HG03521 (cell line): ENCODE data around the gene NCK1.
A peak's percentile ranks its signal among the peaks of the same experiment; 100 is the strongest.

Experiments used
- ATAC-seq: cut with Tn5 transposase; IDR thresholded peaks from one replicate; pipeline ENCODE4 v1.9.1; 2021; ENCODE audit warnings: mild to moderate bottlenecking, moderate library complexity; ENCODE audit not compliant: unreplicated experiment

NCK1 gene

GRCh38 chr3:136861890-136862616, at the start of gene NCK1:
Gene NCK1 (plus strand): TSS chr3:136862208. CDS start chr3:136928002, 65,794 bp downstream.
- ATAC-seq, result peak; percentile 96

DNA sequence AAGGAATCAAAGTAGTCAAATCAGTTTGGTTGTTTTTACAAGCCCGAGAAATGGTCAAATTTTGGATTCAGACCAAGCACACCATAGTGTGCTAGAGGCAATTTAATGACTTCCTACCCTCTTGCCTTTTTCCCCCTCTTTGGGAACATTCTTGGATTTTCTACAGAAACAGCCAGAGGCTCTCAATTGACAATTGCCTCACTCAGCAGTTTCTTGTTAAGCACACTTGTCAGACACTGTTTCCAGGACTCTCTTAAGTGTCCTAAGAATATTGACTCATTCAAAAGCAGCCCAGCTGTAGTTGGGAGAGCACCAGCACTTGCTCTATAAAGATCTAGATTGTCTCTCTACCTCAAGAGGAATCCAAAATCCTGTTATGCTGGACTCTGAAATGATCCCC, 44.6 kb upstream of the NCK1 start:
- ATAC-seq, result no peak

- no peak for ATAC-seq
These were observed 43.7 kb upstream of the NCK1 start for GRCh38 chr3:136818191-136818768.

DNA sequence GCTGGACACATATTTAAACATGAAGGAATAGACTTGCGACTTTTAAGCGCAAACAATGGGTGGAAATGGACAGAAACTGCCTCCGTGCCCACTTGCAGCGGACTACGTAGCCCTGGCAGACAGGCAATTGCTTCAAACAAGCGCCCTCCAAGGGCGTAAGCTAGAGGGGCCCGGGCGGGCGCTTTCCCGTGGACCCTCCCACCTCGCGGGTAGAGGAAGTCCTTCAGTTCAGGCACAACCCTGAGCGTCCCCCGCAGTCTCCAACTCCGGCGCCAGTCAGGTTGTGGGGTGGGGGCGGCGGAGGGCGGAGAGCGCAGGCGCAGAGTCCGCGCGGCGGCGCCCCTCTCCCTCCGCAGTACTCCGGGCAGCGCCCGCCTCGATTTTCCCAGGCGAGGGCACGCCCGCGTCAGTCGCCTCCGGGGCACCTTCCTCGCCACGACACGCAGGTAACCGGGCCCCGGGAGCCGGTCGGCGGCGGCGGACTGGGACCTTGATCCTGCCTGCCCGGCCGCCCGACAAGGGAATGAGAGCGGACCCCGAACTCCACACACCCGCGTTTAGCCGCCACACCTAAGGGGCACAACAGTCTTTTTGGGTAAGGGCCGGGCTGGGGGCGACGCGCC, 43.1 kb upstream of the NCK1 start, which contains the start of gene SLC35G2:
TSS of gene SLC35G2 (plus strand) at position 358 of the 623 bp plus-strand sequence. CDS start 35,335 bp downstream, outside the sequence.
- ATAC-seq, result no peak

- ATAC-seq, result no peak
These were observed 42.6 kb upstream of the NCK1 start for GRCh38 chr3:136819392-136819730.

- ATAC-seq, result no peak
These were observed 42.0 kb upstream of the NCK1 start for GRCh38 chr3:136819731-136820679.

DNA sequence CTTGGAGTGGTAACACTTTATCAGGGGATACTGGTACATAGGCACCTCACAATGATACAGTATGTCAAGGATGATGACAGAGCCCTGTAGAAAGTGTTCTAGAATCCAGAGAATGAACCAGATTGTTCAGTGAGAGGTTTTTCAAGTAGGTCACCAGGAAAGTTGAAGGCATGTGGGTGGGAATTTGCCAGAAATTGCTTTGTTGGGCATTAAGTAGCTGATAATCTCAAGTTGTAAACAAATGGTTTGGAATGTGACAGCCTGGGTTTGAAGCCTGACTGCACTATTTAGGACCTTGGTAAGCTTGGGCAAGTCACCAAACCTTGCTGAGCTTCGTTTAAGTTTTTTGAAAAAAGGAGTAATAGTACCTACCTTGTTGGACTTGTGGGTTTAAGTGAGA, 30.5 kb upstream of the NCK1 start:
- ATAC-seq, result no peak

- no peak for ATAC-seq
These were observed 26.8 kb upstream of the NCK1 start for GRCh38 chr3:136835089-136835812.

GRCh38 chr3:136835813-136836510, 26.0 kb upstream of the NCK1 start:
- ATAC-seq, result no peak

DNA sequence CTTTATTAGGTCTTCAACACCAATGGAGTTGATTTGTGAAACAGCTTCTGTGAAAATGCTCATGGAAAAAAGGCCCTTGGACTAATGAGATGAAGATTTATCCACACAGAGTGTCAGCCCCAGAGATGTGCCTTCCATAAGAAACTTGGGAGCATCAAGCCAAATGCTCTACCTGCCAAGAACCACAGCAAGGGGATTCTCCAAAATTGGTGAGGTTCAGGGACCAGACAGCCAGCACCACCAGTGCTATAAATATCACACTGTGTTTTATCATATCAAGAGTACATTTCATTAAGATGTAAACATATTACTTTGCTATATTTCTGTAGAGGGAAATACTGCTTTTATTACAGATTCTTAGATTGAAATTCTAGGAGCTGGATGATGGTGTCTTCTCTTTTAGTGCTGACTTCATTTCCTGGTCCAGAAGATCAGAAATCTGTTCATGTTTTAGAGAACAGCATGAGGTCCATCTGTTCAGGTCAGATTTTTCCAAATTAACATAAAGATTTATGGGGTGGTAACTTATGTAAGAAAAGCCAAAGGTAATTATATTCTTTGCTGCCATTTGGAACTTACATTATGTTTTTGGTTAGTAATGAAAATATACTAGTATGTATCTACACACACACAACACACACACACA, 25.4 kb upstream of the NCK1 start:
- no peak for ATAC-seq

GRCh38 chr3:136838641-136839555, 23.1 kb upstream of the NCK1 start:
- ATAC-seq, result no peak

DNA sequence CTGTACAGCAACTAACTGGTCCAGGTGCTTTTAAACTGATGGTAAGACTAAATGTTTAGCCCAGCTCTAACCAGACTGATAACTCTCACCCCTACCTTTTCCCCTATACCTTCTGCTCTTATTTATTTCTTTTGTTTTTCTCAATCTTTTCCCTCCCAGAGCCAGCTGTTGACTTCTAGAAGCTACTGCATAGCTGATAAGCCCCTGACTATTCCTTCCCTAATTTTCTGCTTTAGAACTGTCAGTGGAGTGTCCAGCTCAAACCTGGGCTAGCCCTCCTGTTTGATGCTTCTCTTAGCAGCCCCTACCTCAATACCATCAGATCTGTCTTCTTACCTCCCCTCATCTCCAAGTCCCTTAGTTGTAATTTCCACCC, 22.5 kb upstream of the NCK1 start:
- no peak for ATAC-seq

GRCh38 chr3:136840252-136840651, 21.8 kb upstream of the NCK1 start:
- ATAC-seq, result no peak

- no peak for ATAC-seq
These were observed 19.7 kb upstream of the NCK1 start for GRCh38 chr3:136842294-136842693.

- ATAC-seq, result no peak
These were observed 17.3 kb upstream of the NCK1 start for GRCh38 chr3:136844724-136845123.

GRCh38 chr3:136852180-136852579, 9.8 kb upstream of the NCK1 start:
- ATAC-seq, result no peak

DNA sequence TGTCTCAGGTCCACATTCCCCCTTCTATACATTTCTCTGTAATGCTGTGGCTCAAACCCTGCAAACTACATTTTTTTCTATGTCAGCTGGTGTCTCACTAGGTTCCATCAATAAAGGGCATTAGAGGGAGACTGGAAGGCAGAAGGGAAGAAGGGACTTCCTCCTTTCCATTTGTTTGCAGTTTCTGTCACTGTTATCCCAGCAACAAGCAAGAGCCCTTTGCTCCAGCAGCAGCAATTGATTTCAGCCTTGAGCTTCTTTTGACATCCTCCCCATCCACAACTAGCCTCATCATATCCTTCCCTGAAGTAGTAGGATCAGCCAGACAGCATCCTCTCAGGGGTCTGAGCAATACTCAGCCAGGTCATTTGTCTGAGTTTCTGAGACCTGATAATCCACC, 5.3 kb upstream of the NCK1 start:
- no peak for ATAC-seq

DNA sequence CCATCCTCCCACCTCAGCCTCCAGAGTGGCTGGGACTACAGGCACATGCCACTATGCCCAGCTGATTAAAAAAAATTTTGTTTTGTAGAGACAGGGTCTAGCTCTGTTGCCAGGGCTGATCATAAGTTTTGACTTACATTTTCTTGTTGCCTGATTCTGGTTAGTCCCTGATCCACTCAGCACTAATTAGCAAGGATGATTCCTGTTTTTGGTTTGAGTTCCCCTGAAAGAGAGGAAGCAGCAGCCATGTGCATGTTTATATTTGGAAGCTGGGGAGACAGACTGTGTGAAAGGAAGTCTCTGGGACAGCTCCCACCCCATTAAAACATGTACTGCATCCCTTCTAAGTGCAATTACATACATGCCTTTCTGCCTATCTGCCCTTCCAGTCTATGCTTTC, 3.6 kb upstream of the NCK1 start:
- ATAC-seq, result no peak
